Measurements from ENCODE around the gene TSPAN17. TPM values are rescaled to one million over a fixed set of nuclear protein-coding genes. Genes with fewer than 3 reads are reported as not detected.

Gene TSPAN17
- polyA plus RNA-seq, 2 of the 4 experiments (the other 2 are of a cell fraction) = 35.6 to 47.4 TPM

- no peak overlapping the region for H3K4me3 ChIP-seq
- peak overlapping the region; percentile 20; the same call in 1 of the 3 replicates for H3K4me2 ChIP-seq
- WGBS (ENCODE audit: missing lambda C conversion rate) = 52% methylated on average over 10 of the region's 10 CpGs
- DNase-seq (ENCODE audit: low read depth in 1 of 2, low spot score in 1 of 2) (peak; percentile 40 to 54), ATAC-seq (peak; percentile 8 to 24; a peak in 3 of 6 replicates), FAIRE-seq (no peak)
- TF ChIP-seq TP53 (CRISPR knock-in tag; IDR thresholded peaks at IDR 0.05) (no peak), ZFP36 (IDR thresholded peaks at IDR 0.05; ENCODE audit: borderline replicate concordance, partially characterized antibody) (no peak), MAX (IDR thresholded peaks at IDR 0.05) (no peak), FOXS1 (CRISPR knock-in tag; IDR thresholded peaks at IDR 0.05) (no peak), ELK1 (IDR thresholded peaks at IDR 0.05; ENCODE audit: low read depth, low read length) (no peak), MAZ (IDR thresholded peaks at IDR 0.05; ENCODE audit: borderline replicate concordance, low read depth, low read length) (no peak), MAFK (IDR thresholded peaks at IDR 0.05; ENCODE audit: partially characterized antibody) (peak; percentile 75), EHF (CRISPR knock-in tag; IDR thresholded peaks at IDR 0.05) (no peak)
- H3K27ac ChIP-seq = peak overlapping the region; percentile 6 to 56; a peak in 3 of 6 replicates
- H3K4me1 ChIP-seq = peaks cover 17% of the 10 kb centered on the region
- CTCF ChIA-PET = interaction anchor here (1.8 to 11.6 kb wide), 3 partner anchors 11 to 17 kb away, joined by 6 to 114 read pairs (median 7); no protein-coding TSS in a partner anchor
- POLR2A ChIA-PET = no interaction called here
- H3K9me3 ChIP-seq = no peaks in the 10 kb centered on the region
Measured at GRCh38 chr5:176676361-176676824, 29.1 kb downstream of the TSPAN17 start.

GRCh38 chr5:176677209-176677939 is 30.1 kb downstream of the TSPAN17 start:
- Histone ChIP-seq H3K4me1 (peaks cover 17% of the 10 kb centered on the region), H3K4me2 (no peak overlapping the region), H3K27ac (peak overlapping the region in 1 of 2 experiments; percentile 56; a peak in 3 of 6 replicates), H3K4me3 (no peak overlapping the region), H3K9me3 (no peaks in the 10 kb centered on the region)
- ATAC-seq (0 out of 6 replicates have a peak, but pooled peaks of 1 of the 2 experiments have one; percentile 8), FAIRE-seq (no peak), DNase-seq (ENCODE audit: low read depth in 1 of 2, low spot score in 1 of 2) (no peak)
- ChIA-PET CTCF (interaction anchor here (0.6 to 11.6 kb wide), 6 partner anchors 10 to 265 kb away, joined by 3 to 114 read pairs (median 4); no protein-coding TSS in a partner anchor), POLR2A (no interaction called here)
- TF ChIP-seq MAX (IDR thresholded peaks at IDR 0.05) (no peak), ESRRA (IDR thresholded peaks at IDR 0.05; ENCODE audit: borderline replicate concordance, low read length) (no peak), CBX8 (IDR thresholded peaks at IDR 0.05) (no peak), POLR2A (IDR thresholded peaks at IDR 0.05; ENCODE audit: low read length) (no peak), MYC (IDR thresholded peaks at IDR 0.05; ENCODE audit: borderline replicate concordance, low read length) (no peak), REST (IDR thresholded peaks at IDR 0.05) (no peak), NFE2L2 (conservative IDR thresholded peaks at IDR 0.05; ENCODE audit: low read length) (no peak), NPAS2 (CRISPR knock-in tag; IDR thresholded peaks at IDR 0.05; ENCODE audit: borderline replicate concordance) (no peak), NR3C1 (IDR thresholded peaks at IDR 0.05) (no peak), TP53 (CRISPR knock-in tag; IDR thresholded peaks at IDR 0.05) (no peak), RNF2 (IDR thresholded peaks at IDR 0.05; ENCODE audit: borderline replicate concordance, low read depth) (no peak), ZFP36 (IDR thresholded peaks at IDR 0.05; ENCODE audit: borderline replicate concordance, partially characterized antibody) (no peak), KDM5A (IDR thresholded peaks at IDR 0.05) (no peak), FOSB (CRISPR knock-in tag; IDR thresholded peaks at IDR 0.05) (no peak), RFX5 (IDR thresholded peaks at IDR 0.05) (no peak)
- WGBS (ENCODE audit: missing lambda C conversion rate) = 76% methylated on average over 12 of the region's 12 CpGs
